IMR-90 (cell line): ENCODE data around the gene HDAC5. TPM values are rescaled to one million over a fixed set of nuclear protein-coding genes. Genes with fewer than 3 reads are reported as not detected.

Source experiments
- CTCF ChIP-seq: conservative IDR thresholded peaks from 2 replicates; pipeline ENCODE4 v1.5.1; 2012; ENCODE audit warnings: mild to moderate bottlenecking, low read depth, low read length, improper control_type of control experiment
- polyA plus RNA-seq, 3 experiments: library from polyadenylated mRNA; depleted of rRNA; stranded (reverse); fragments of >200 nt; gene quantifications; 2 replicates each; pipeline ENCODE4 v1.2.3, GENCODE V29; 2012; ENCODE audit warnings: low replicate concordance in 1 of 3
- total RNA-seq: library from RNA; depleted of rRNA; stranded (reverse); fragments of >200 nt; gene quantifications from 2 replicates; pipeline ENCODE4 v1.2.3, GENCODE V29; 2012

The HDAC5 gene
- total and polyA plus RNA-seq, 2 of the 4 experiments (the other 2 are of a cell fraction), result 47.0 to 61.3 TPM

DNA sequence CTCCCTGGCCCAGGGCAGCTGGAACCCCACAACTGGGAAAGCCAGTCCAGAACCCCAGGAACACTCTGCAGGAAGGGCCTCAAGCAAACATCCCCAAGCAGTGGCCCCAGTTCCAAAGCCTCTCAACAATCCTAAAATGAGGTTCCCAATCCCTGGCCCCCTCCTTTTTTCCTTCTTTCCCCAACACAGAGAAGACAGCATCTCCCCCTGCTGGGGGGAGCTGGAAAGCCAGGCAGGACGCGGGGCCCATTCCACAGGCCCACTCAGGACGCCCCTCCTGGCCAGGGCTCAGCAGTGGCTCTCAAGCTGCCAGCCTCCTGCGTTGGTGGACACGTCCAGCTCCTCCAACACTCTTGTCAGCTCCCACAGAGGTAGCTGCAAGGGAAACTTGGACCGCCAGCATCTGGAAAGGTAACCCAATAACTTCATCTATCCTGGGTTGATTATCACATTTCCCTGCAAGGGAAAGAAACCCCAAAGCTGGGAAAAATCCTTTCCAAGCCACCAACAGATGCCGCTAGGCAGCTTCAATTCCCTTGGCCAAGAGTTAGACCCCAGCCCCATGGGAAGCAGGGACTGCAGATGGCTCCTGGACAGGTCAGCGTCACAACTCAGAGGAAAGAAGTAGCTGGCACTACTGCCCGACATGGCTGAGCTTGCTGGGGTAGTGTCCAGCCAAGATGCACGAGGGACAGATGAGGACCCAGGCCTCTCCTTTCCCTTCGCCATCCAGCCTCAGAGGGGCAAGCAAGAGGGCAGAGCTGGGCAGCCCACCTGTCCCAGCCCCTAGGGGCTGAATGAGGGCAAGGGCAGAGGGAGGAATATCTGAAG is 7.6 kb downstream of the HDAC5 start (continued):
- TF ChIP-seq CTCF, result peak; percentile 92
